Umbilical cord (tissue), 2 donors: Measurements from ENCODE around the gene CSRP3. TPM values are rescaled to one million over a fixed set of nuclear protein-coding genes. Genes with fewer than 3 reads are reported as not detected.
"Not testable (repeated sequence)": the region's sequence is repeated elsewhere in the genome, so short reads cannot be mapped to it uniquely, and the experiment has no call there.

Experiments
- DNase-seq: peaks from one replicate; pipeline ENCODE4 v3.0.0-alpha.2; 2015; ENCODE audit warnings: low spot score
- total RNA-seq: library from RNA; depleted of rRNA; stranded (reverse); fragments of >200 nt; gene quantifications from one replicate; pipeline ENCODE4 v1.2.3, GENCODE V29; 2014; ENCODE audit warnings: low replicate concordance; ENCODE audit not compliant: insufficient read depth

Gene CSRP3
- total RNA-seq, 1 donor from 2014 or later: 0.72 TPM

DNA sequence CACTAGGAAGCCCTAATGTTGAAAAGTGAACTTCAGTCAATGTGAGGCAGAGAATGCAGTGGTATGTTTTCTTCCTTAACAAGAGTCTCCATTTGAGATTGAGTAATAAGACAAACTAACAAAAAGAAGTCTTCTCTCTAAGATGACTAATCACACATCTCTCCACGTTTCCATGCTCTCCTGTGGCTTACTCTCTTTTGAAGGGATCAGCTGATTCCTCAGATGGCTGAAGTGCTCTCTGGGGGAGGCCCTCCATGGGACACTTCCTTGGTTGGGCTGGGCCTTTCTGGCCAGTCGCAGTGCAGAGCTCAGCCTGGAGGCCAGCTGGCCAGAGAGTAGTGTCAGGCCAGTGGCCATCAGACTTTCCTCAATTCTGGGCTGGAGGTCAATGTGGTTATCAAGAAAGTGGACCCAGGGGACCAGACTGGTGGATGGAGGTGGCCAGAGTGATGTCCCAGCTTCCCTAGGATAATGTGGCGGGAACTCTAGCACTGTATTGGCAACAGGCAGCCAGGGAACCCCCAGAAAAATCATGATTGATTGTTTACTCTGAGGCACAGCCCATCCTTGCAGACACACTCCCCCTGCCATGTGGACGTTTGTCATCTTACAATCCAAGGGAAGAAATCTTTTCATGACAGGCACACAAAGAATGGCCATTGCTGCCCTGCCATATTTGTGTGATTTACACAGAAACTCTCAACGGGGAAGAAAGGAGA, 14.5 kb downstream of the CSRP3 start:
- no peak for DNase-seq

DNA sequence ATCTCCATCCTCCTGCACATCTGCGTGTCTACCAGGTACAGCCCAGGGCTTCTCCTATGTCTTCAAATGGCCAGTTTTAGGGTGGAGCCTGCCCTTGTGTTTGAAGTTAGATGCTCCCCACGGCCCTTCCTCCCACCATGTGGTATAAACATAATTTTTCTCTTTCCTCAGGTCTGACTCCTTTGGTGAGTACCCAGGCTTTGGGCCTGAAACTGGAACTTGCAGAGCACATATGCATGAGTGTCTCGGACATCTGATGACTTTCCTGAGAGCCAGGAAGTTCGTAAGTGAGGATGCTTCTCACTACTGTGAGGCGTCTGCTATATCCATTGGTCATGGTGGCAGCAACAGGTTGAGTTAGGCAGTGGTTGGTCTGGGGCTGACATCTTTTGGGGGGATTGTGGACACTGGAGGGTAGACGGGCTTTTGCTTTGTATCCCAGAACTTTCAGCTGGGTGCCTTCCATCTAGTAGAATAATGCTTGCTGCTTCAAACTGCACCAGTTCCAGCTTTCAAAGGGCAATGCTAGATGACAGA, 16.2 kb downstream of the CSRP3 start:
- no peak for DNase-seq

DNA sequence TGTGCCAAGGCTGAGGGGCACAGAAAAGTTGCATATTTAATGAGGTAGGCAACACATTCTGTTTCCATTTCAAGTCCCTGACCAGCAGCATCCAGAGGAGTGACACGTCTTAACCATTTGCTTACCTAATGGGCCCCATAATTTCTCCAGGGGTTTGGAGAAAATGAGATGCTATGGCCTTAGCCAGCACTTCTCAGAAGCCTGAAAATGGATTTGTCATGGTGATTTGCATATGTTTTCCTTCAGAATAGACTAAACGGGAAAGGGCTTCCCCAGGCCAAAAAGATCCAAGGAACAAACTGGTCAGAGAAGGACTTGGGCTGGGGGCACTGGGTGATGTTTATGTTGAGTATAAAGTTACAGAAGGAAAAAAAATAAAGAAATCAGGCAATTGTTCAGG, 16.7 kb downstream of the CSRP3 start:
- DNase-seq: no peak

DNA sequence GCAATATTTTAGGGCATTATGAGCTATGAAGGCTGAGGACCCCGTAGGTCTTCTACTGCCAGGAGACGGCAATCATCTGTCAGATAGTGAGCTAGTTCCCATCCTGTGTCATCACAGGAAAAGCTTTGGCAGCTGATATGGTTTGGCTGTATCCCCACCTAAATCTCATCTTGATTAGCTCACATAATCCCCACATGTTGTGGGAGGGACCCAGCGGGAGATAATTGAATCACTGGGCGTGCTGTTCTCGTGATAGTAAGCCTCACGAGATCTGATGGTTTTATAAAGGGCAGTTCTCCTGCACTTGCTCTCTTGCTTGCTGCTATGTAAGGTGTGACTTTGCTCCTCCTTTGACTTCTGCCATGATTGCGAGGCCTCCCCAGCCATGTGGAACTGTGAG, 18.1 kb downstream of the CSRP3 start:
- DNase-seq: no peak

DNA sequence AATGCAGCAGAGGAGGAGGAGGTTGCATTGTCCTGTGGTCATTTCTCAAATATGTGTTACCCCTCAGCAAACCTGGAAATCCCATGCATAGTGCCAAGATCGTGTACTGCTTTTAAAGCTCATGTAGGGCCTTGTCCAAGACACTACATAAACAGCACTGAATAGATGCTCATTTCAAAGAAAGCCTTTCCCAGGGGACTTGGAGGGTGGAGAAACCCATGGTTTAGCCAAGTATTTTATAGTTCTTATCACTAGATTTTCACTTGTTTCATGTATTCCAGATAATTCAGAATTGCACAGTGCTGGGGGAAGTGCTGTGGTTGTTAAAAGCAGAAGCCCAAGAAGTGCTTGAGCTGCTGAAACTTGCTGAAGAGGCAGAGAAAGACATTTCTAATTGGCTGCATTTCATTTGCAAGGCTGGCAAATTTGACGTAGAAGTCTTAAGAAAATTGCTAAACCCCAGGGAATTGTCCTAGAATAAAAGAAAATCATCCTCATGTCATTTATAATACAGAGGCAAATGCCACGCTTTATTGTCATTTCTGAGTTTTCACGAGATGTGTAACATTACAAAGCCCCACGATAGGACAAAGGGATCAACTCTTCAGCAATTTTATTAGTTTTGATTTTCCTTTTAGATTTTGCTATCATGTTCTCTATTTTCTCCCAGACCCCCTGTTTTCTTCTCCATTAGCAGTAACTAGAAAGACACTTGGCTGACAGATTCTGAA, 20.1 kb downstream of the CSRP3 start:
- peak; percentile 60 for DNase-seq

DNA sequence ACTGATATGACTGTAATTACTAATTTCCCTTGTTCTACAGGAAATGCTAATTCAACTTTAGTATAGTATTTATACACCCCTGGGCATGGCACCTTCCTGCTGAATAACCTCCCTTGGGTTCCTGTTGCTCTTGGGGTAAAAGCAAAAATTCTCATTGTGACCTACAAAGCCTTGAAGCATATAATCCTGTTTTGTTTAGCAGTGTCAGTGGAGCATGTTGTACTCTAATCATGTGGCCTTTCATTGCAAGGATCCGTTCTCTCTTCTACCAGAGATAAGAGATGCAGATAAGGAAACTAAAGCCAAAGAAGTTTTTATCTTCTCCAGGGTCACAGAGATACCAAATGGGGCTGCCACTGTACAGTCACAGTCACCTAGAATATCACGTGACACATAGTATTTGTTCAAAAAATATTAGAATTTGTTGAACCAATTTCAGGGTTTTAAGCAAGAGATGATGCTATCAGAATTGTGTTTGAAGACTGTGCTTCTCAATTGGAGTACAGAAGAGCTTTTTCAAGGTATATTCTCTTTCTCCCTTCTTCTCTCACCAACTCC, 25.1 kb downstream of the CSRP3 start:
- no peak for DNase-seq

DNA sequence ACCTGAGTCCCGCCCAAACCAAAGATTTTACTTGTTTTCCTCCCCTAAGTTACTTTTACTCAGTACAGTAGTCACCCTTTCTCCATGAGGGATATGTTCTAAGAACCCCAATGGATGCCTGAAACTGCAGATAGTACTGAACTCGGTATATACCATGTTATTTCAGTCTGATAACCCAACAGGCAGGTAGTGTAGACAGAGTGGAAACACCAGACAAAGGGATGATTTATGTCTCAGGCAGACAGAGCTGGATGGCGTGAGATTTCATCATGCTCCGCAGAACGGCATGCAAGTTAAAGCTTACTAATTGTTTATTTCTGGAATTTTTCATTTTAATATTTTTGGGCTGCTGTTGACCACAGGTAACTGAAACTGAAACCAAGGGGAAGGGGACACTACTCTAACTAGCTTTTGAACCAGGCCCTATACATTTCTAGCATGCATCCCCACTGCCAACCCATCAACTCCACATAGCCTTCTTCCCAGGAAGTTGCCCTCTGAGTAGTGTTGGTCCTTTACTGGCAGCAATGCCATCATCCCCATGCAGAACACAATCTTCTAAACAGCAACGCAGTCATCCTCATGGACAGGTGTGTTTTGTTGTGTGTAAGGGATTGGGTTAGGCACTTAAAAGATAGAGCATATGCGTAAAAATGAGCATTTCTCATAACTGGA, 27.7 kb downstream of the CSRP3 start:
- DNase-seq: no peak

DNA sequence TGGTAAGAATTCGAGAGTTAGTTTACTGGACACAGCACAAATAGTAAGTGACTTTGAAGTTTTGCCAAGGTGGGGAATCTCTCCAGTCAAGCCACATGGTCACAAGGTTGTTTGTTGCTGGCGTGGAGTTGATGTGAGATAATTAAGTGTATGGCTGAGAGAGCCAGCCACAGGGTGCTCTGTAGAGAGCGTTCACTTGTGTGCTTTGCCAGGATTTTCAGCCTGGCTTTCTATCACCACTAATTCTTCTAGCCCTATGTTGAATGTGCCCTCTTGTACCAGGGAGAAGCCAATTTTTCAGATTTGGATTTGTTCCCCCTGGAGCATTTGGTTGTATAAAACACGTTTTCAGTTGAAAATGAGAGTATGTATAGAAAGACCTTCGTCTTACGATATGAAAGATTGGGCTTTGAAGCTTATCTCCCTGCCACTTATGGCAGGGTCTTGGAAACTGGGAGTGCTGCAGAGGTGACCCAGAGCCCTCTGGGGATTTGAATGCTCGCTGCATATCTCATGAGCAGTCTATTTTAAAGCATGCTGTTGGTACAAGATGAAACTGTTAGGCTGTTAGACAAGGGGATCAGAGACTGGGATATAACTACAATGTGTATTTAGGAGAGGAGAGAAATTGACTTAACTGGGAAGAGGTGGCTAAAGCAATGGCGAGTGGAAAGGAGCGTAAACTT, 28.6 kb downstream of the CSRP3 start:
- no peak for DNase-seq

DNA sequence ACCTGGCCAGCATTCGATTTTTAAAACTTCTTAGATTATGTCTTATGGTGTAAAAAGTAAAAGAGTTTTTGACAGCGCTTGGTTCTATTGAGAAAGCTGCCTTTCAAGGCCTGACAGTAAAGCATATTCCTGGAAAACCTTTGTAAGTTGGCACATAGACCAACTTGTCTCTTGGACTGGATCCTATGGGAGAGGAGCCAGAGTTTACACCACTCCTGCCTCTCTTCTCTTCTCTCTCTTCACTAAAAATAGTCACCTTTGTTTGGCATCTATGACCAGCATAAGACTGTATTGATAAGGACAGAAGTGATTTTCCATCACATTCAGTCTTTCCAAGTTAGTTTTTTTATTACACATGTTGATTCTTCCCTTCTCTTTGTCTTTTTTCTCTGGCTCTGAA, 33.7 kb downstream of the CSRP3 start:
- DNase-seq: no peak

DNA sequence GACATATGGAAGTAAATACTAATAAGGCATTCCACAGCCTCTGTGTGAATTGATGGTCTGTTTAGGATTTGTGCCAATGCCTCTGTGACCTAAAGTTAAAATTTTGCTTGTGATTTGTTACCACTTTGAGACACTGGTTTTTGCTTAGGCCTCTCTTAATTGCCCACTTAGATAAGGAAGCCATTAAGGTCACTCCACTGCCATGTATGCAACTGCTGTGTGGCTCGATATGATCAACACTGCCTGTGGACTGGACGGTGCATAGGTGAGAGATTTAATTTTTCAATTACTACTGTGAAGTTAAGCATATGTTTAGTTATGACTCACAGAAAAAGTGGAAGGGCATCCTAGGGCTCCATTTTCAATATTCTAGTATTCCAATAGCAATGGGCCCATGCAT, 36.9 kb downstream of the CSRP3 start:
- DNase-seq: no peak

DNA sequence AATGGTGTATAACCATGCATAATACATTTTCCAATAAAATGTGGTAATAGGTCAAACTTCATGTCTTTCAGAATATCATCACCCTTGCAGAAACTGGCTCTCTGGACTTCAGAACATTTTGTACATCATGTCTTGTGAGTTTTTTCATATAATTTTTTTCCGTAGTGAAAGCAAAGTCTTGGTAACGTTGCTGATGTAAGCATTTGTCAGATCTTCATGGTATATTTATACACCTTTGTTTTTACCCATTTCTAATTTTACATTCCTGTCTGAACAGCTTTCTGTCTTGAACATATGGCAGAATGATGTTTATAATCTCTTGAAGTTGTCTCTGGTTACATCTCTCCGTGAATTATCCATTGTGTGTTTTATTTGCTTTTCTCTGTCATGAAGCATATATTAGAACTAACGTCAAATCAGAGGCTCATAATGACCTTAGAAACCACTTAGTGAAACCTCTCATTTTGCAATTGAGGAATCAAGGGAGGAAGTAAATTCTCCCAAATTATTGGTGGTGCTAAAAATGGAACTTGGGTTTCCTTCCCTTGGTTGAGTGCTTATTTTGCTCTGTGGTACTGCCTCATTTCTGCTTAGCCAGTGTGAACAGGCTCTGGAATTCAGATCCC, 37.4 kb downstream of the CSRP3 start:
- no peak for DNase-seq

DNA sequence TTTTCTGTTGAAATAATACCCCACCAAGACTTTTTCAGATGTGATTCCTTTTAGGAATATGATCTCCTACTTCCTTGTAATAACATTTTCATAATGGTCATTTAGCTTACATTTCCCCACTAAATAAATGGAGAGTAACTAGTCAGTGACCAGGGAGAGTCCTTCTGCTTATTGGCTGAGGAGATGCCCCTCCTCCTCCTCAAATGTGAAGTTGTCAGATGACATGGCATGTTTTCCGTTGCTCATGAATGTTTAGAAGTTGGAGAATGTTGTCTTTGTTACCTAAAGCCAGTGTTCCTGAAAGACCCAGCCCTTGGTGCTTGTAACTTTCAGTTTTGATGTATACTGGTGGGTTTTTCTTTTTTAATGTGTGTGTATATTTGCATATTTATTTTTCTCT, 38.2 kb downstream of the CSRP3 start:
- DNase-seq: no peak

DNA sequence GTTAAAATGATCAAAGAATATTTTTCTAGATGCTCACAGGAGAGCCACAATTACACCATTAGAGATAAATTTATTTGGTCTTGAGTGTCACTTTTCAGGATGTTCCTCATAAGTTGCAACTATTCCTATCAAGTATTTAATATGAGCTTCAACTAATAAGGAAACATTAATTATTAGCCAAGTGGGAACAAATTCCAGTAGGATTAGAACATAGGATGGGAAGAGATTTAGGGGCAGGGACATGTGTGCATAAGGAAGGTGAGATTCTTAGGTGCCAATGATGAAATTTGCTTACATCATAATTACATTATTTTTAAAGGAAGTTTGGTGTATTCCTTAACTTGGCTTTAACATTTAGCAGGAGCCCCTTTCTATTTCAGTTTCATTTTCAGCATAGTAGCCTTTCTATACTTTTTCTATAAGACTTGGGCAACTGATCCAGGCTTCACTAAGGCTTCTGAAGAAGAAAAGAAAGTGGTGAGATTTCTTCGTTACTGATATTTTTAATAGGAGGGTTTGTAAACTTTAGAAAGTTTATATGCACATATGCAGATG, 38.8 kb downstream of the CSRP3 start:
- DNase-seq: no peak

DNA sequence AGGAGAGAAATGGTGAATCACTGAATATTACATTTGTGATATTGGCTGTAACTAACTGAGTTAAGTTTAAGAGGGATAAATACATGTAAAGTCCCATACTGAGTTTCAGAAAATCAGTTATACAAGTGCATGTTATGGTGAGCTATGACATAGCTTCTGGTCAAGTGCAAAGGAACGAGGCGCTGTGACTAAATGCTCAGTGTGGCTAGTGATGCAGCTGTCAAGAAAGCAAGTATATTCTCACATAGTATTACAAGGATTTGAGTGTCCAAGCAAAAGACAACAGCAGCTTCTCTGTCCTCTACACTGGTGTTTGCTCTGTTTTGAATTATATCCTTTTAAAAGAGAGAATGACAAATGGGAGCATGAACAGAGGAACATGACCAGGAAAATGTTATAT, 40.1 kb downstream of the CSRP3 start:
- DNase-seq: no peak

DNA sequence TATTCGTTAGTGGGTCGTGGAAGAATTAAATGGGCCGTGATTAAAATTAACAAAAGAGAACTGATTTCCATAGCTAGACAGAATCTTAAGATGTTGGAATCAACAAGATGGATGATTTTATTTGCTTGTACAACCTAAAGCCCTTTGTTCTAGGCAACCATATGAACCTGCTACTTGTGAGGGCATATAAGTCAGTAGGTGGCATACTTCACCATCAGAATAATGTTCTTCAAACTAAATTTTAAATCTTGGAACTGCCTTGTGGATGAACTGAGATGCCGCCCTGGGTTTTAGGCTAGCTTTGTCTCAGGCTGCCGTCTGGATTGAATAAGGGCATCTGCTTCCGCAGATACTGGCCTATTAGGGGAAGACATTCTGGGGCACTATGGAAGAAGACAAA, 40.9 kb downstream of the CSRP3 start:
- no peak for DNase-seq

DNA sequence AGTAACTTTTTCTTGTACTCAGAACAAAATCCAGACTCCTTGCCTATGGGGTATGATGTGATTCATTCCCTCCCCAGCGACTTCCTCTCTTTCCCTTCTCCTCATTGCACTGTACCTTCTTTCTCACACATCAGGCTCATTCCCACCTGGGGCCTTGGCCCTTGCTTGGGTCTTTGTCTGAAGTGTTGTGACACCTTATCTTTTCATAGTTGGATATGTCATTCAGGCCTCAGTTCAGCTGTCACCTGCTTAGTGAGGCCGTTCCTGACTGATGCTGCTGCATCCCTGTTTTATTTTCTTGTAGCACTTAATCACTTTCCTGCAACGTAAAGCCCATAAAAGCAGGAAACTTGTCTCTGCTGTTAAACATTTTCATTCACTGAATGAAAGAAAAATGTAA, 44.9 kb downstream of the CSRP3 start:
- DNase-seq: no peak

DNA sequence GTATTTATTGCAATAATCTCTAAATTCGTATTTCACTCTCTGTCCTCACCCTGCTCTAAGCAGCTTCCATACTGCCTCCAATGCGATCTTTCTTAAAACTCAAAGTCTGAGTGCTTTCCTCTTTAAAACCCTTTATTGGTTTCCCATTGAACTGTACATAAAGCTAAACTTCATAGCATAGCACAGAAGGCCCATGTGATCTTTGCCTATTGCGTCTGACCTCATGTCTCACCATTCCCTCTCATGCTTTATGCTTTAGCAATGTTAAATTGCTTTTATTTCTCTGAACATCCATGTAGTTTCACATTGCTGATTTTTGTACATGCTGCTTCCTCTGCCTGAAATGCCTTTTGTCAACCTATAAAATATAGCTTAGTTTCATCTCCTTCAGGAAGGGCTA, 56.5 kb downstream of the CSRP3 start:
- DNase-seq: no peak

DNA sequence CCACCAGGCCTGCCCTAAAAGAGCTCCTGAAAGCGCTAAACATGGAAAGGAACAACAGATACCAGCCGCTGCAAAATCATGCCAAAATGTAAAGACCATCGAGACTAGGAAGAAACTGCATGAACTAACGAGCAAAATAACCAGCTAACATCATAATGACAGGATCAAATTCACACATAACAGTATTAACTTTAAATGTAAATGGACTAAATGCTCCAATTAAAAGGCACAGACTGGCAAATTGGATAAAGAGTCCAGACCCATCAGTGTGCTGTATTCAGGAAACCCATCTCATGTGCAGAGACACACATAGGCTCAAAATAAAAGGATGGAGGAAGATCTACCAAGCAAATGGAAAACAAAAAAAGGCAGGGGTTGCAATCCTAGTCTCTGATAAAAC, 64.9 kb downstream of the CSRP3 start:
- DNase-seq: not testable (repeated sequence)

DNA sequence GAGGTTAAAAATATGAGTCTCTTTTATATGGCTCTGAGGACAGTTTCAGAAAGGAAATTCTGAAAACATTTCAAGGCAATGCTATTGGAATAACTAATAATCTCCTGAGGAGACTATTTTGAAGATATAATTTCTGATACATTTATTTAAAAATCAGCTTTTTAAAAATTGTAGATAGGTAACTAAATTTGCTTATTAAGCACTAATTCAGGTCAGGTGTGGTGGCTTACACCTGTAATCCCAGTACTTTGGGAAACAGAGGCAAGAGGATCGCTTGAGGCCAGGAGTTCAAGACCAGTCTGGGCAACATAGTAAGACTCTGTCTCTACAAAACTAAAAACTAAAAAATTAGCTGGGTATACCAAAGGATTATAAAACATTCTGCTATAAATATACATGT, 67.8 kb downstream of the CSRP3 start:
- no peak for DNase-seq
